ENCODE results near the gene REP15. TPM values are rescaled to one million over a fixed set of nuclear protein-coding genes. Genes with fewer than 3 reads are reported as not detected.
"Not testable (repeated sequence)": the region's sequence is repeated elsewhere in the genome, so short reads cannot be mapped to it uniquely, and the experiment has no call there.

REP15 gene, protein sequence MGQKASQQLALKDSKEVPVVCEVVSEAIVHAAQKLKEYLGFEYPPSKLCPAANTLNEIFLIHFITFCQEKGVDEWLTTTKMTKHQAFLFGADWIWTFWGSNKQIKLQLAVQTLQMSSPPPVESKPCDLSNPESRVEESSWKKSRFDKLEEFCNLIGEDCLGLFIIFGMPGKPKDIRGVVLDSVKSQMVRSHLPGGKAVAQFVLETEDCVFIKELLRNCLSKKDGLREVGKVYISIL
- polyA plus RNA-seq (2013, experiment 1 of 2) = 0.25 TPM
- not detected for polyA plus RNA-seq (2013, experiment 2 of 2)

DNA sequence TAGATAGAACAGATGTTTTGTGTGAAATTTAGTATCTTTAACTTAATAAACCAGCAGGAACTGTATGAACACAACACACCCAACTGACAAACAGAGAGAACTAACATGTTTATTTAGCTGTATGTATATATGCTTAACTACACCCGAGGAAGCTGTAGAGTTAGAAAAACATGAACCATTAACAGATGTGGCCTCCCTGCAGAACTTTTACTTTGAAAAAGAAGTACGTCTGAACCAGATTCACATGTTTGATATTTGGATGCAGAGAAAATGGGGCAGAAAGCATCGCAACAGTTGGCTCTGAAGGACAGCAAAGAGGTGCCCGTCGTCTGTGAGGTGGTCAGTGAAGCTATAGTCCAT, at the start of gene REP15:
TSS of gene REP15 (plus strand) at position 155 of the 360 bp plus-strand sequence. CDS start at position 271, 116 bp downstream.
- 94% methylated on average over 5 of the region's 5 CpGs for WGBS

DNA sequence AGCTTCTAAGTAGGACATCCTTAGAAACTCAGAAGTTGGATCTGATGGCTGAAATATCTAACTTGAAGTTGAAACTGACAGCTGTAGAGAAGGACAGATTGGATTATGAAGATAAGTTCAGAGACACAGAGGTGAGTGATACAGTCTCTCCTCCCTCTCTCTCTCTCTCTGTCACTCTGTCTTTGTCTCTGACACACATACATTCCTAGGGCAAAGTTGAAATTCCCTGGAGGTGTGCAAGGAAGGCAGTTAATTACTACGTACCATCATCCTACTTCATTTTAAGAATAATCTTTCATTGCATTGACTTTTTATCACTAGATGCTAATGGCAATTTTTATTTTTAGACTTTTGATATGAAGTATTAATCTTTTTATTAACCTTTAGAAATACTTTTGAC, 46.2 kb upstream of the REP15 start:
- WGBS = 71% methylated on average over 1 of the region's 1 CpG
- peaks cover 7% of the 10 kb centered on the region; the same call in 1 of the 2 replicates for H3K36me3 ChIP-seq (ENCODE audit: insufficient read depth, low read length)

More for the DNA sequence above, at the start of gene REP15:
- Histone ChIP-seq H3K27ac (ENCODE audit: low read depth, low read length) (no peak within 1 kb of the TSS), H3K9me3 (ENCODE audit: insufficient read depth, low read depth, low read length) (no peaks in the 10 kb centered on the region), H3K4me3 (ENCODE audit: low read length) (no peak within 1 kb of the TSS), H3K36me3 (ENCODE audit: insufficient read depth, low read length) (peaks cover 38% of the 10 kb centered on the region), H3K9ac (ENCODE audit: low read depth, low read length) (no peak within 1 kb of the TSS), H3K4me1 (ENCODE audit: insufficient read depth, low read length) (no peaks in the 10 kb centered on the region), H3K27me3 (ENCODE audit: insufficient read depth, low read length) (no peaks in the 10 kb centered on the region)

DNA sequence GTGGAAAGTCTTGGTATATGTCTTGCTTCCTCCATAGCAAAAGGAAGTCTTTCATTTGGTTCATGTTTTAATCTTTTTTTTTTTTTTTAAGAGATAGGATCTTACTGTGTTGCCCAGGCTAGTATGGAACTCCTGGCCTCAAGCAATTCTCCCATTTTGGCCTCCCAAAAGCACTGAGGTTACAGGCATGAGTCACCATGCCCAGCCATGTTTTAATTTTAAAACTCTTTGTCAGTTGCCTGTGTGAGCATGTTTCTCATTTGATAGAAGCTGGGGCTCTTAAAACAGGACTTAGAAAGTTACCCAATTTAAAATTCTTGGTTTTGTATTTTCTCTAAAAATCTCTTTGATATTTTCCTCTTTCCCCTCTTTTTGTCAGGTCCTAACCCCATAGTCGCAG, 45.0 kb upstream of the REP15 start:
- peaks cover 7% of the 10 kb centered on the region; the same call in 1 of the 2 replicates for H3K36me3 ChIP-seq (ENCODE audit: insufficient read depth, low read length)
- H3K4me1 ChIP-seq (ENCODE audit: insufficient read depth, low read length) = no peaks in the 10 kb centered on the region
- H3K27ac ChIP-seq (ENCODE audit: low read depth, low read length) = no peak overlapping the region
- no peaks in the 10 kb centered on the region for H3K9me3 ChIP-seq (ENCODE audit: insufficient read depth, low read depth, low read length)
- WGBS = 85% methylated on average over 1 of the region's 1 CpG
- no peak overlapping the region for H3K4me3 ChIP-seq (ENCODE audit: low read length)
- H3K9ac ChIP-seq (ENCODE audit: low read depth, low read length) = no peak overlapping the region
- no peaks in the 10 kb centered on the region for H3K27me3 ChIP-seq (ENCODE audit: insufficient read depth, low read length)

More for the DNA sequence above, 46.2 kb upstream of the REP15 start:
- Histone ChIP-seq H3K4me1 (ENCODE audit: insufficient read depth, low read length) (no peaks in the 10 kb centered on the region), H3K9ac (ENCODE audit: low read depth, low read length) (no peak overlapping the region), H3K9me3 (ENCODE audit: insufficient read depth, low read depth, low read length) (no peaks in the 10 kb centered on the region), H3K27me3 (ENCODE audit: insufficient read depth, low read length) (no peaks in the 10 kb centered on the region), H3K27ac (ENCODE audit: low read depth, low read length) (no peak overlapping the region), H3K4me3 (ENCODE audit: low read length) (no peak overlapping the region)

DNA sequence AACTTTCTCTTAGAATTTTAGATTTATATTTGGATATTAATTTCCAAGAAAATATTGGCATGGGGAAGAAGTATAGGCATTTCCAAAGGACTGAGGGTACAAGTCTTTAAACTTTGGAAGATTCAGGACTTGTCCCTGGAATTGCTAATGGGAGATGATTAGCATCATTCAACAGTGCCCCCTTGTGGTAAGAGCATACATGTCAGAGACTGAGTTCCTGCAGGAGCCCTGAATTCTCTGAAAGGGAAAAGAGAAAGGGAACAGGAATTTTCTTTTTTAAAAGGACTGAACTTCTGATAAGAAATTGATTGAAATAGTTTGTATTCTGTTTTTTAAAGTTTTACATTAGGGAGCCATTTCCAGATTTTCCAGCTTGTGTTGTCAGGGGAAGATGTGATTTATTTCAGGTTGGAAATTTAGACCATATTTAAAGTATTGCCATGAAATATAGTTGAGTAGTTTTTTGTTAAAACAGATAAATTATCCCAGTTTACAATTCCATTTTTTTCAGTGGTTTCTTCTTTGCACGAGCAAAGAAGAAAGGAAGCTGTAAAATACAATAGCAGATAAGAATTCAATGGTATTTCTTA, 44.0 kb upstream of the REP15 start:
- H3K36me3 ChIP-seq (ENCODE audit: insufficient read depth, low read length) = peaks cover 13% of the 10 kb centered on the region; the same call in 1 of the 2 replicates
- H3K27ac ChIP-seq (ENCODE audit: low read depth, low read length) = no peak overlapping the region
- H3K4me1 ChIP-seq (ENCODE audit: insufficient read depth, low read length) = no peaks in the 10 kb centered on the region
- WGBS = no CpG with 5 or more reads among the region's 1 CpG
- no peak overlapping the region for H3K9ac ChIP-seq (ENCODE audit: low read depth, low read length)
- no peaks in the 10 kb centered on the region for H3K27me3 ChIP-seq (ENCODE audit: insufficient read depth, low read length)
- H3K9me3 ChIP-seq (ENCODE audit: insufficient read depth, low read depth, low read length) = no peaks in the 10 kb centered on the region
- no peak overlapping the region for H3K4me3 ChIP-seq (ENCODE audit: low read length)

DNA sequence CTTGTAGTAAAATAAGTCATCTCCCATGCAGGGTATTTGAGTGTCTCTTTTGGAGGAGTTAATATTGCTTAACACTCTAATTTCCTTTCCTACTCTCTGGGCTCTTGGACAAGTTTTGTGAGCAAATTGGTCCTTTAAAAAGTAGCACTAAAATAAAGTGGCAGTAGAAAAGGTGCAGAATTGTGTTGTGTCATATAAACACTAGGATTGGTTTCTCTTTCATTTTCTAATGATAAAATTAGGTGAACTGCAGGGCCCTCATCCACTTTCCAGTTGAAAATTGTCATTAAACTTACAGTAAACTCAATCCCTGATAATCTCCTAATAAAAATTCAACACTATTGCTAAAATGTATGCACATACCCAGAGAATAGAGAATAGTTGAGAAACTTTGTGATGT, 42.6 kb upstream of the REP15 start:
- no peaks in the 10 kb centered on the region for H3K9me3 ChIP-seq (ENCODE audit: insufficient read depth, low read depth, low read length)
- no peak overlapping the region for H3K27ac ChIP-seq (ENCODE audit: low read depth, low read length)
- no peak overlapping the region for H3K9ac ChIP-seq (ENCODE audit: low read depth, low read length)
- H3K4me3 ChIP-seq (ENCODE audit: low read length) = no peak overlapping the region
- H3K27me3 ChIP-seq (ENCODE audit: insufficient read depth, low read length) = no peaks in the 10 kb centered on the region
- no peaks in the 10 kb centered on the region for H3K4me1 ChIP-seq (ENCODE audit: insufficient read depth, low read length)
- peaks cover 17% of the 10 kb centered on the region; the same call in 1 of the 2 replicates for H3K36me3 ChIP-seq (ENCODE audit: insufficient read depth, low read length)

DNA sequence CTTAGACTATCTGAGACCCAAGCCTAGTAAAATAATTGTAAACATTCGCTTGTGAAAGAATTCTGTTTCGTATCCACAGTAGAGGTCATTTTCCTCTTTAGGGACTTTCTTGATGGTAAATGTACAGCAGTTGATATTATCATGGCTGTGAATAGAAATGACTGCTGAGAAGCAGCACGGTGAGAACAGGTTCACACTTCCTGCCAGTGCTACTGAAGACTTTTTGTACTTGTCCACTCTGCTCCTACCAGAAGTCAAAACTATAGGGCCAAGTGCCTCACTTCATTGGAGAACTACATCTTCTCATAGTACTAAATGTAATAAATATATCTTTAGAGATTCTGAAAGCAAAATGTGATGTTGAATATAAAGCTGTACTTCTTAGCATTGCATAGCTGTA, 40.8 kb upstream of the REP15 start:
- H3K4me1 ChIP-seq (ENCODE audit: insufficient read depth, low read length); H3K9me3 ChIP-seq (ENCODE audit: insufficient read depth, low read depth, low read length); H3K9ac ChIP-seq (ENCODE audit: low read depth, low read length); H3K4me3 ChIP-seq (ENCODE audit: low read length); H3K27me3 ChIP-seq (ENCODE audit: insufficient read depth, low read length); H3K27ac ChIP-seq (ENCODE audit: low read depth, low read length): not testable (repeated sequence)
- peaks cover 17% of the 10 kb centered on the region; the same call in 1 of the 2 replicates for H3K36me3 ChIP-seq (ENCODE audit: insufficient read depth, low read length)
- 92% methylated on average over 3 of the region's 3 CpGs for WGBS

DNA sequence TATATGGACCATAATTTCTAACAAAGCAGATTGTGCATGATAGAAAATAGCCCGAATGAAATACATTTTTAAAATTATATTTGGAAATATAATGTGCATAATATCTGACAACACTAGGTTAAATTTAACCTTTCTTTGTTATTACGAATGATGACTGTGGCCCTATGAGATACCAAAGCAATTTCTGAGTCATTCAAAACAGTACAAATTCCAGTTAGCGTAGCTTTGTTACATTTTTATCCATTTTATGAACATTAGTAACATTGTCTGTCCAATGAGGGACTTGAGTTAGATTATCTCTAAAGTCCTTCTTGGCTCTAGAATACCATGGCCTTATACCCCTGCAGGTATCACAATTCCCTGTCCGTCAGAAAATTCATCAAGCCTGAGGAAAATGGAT, 39.0 kb upstream of the REP15 start:
- Histone ChIP-seq H3K36me3 (ENCODE audit: insufficient read depth, low read length) (peaks cover 24% of the 10 kb centered on the region; the same call in 1 of the 2 replicates), H3K9me3 (ENCODE audit: insufficient read depth, low read depth, low read length) (no peaks in the 10 kb centered on the region), H3K27ac (ENCODE audit: low read depth, low read length) (no peak overlapping the region), H3K27me3 (ENCODE audit: insufficient read depth, low read length) (no peaks in the 10 kb centered on the region), H3K4me3 (ENCODE audit: low read length) (no peak overlapping the region), H3K4me1 (ENCODE audit: insufficient read depth, low read length) (no peaks in the 10 kb centered on the region), H3K9ac (ENCODE audit: low read depth, low read length) (no peak overlapping the region)
- WGBS = 97% methylated on average over 3 of the region's 4 CpGs

DNA sequence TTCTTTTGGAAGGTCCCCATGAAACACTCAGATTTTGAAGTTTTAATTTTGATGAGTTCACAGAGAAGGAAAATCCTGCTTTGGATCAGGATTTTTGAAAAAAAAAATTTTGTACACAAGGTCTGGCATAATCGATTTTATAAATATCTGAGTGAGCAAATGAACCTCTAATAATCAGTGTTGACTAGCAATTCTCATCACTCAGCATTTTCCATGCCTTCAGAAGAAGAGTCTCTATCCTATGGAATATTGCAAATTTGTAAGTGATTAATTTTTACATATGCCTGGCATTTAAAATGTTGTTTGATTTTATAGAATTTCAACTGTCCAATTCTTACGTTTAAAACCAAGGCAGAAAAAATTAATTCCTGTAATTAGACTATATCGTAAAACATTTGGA, 30.5 kb upstream of the REP15 start:
- H3K27ac ChIP-seq (ENCODE audit: low read depth, low read length) = no peak overlapping the region
- H3K9me3 ChIP-seq (ENCODE audit: insufficient read depth, low read depth, low read length) = no peaks in the 10 kb centered on the region
- no peak overlapping the region for H3K4me3 ChIP-seq (ENCODE audit: low read length)
- no peaks in the 10 kb centered on the region for H3K4me1 ChIP-seq (ENCODE audit: insufficient read depth, low read length)
- no peak overlapping the region for H3K9ac ChIP-seq (ENCODE audit: low read depth, low read length)
- H3K27me3 ChIP-seq (ENCODE audit: insufficient read depth, low read length) = no peaks in the 10 kb centered on the region
- WGBS = 100% methylated on average over 3 of the region's 3 CpGs
- H3K36me3 ChIP-seq (ENCODE audit: insufficient read depth, low read length) = peaks cover 38% of the 10 kb centered on the region

DNA sequence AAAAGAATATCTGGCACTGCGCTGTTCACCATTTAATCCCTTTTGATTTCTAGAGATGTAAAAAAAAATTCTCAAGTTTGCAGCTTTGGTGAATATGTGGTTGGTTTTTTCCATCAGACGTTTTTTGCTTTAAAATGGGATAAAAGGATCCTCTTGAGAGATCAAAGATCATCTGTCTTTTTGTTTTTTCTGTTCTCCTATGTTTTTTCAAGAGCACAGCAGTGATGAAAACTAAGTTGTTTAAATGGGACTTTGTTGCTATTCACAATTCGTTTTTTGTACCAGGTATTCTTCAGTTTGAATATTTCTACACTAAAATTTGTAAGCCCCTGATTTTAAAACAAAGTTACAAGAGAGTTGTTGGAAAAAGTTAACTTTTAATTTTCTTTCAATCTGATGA, 29.7 kb upstream of the REP15 start:
- no peak overlapping the region for H3K9ac ChIP-seq (ENCODE audit: low read depth, low read length)
- H3K4me1 ChIP-seq (ENCODE audit: insufficient read depth, low read length) = no peaks in the 10 kb centered on the region
- H3K27me3 ChIP-seq (ENCODE audit: insufficient read depth, low read length) = no peaks in the 10 kb centered on the region
- no peaks in the 10 kb centered on the region for H3K9me3 ChIP-seq (ENCODE audit: insufficient read depth, low read depth, low read length)
- H3K27ac ChIP-seq (ENCODE audit: low read depth, low read length) = no peak overlapping the region
- WGBS = 46% methylated on average over 2 of the region's 3 CpGs
- H3K4me3 ChIP-seq (ENCODE audit: low read length) = no peak overlapping the region
- peaks cover 30% of the 10 kb centered on the region for H3K36me3 ChIP-seq (ENCODE audit: insufficient read depth, low read length)

DNA sequence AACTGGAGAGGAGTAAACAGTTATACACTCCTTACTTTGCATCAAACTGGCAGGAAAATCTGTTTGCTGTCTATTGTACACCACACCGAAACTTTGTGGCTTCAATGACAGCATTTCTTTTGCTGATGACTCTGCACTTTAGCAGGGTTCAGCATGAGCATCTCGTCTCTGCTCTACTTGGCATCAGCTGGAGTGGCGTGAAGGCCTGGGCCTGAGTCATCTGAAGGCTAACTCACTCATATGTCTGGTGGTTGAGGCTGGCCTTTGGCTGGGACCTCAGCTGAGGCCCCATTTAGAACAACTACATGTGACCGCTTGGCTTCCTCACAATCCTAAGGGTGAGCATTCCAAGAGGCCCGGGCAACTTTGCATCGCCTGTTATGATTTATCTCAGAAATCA, 28.7 kb upstream of the REP15 start:
- Histone ChIP-seq H3K9ac (ENCODE audit: low read depth, low read length) (no peak overlapping the region), H3K4me1 (ENCODE audit: insufficient read depth, low read length) (no peaks in the 10 kb centered on the region), H3K9me3 (ENCODE audit: insufficient read depth, low read depth, low read length) (no peaks in the 10 kb centered on the region), H3K36me3 (ENCODE audit: insufficient read depth, low read length) (peaks cover 29% of the 10 kb centered on the region), H3K27ac (ENCODE audit: low read depth, low read length) (no peak overlapping the region), H3K4me3 (ENCODE audit: low read length) (no peak overlapping the region), H3K27me3 (ENCODE audit: insufficient read depth, low read length) (no peaks in the 10 kb centered on the region)
- WGBS = 97% methylated on average over 6 of the region's 6 CpGs

DNA sequence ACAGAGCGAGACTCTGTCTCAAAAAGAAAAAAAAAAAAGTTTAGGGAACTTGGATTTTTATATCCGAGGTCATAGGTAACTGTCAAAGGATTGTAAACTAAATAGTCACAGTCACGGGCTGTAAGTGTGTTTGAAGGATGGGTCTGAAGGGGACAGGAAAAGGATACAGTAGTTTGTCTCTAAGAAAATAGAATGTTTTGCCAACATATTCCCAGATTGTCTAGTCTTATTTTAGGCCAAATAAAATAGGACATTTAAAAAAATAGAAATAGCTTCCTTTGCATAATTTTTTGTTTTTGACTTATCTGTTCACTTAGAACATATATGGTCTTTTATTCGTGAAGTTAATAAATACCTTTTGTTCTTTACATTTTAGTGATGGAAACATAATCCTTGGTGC, 24.2 kb upstream of the REP15 start:
- Histone ChIP-seq H3K27ac (ENCODE audit: low read depth, low read length) (no peak overlapping the region), H3K4me1 (ENCODE audit: insufficient read depth, low read length) (no peaks in the 10 kb centered on the region), H3K27me3 (ENCODE audit: insufficient read depth, low read length) (no peaks in the 10 kb centered on the region), H3K36me3 (ENCODE audit: insufficient read depth, low read length) (peaks cover 22% of the 10 kb centered on the region), H3K9ac (ENCODE audit: low read depth, low read length) (no peak overlapping the region), H3K9me3 (ENCODE audit: insufficient read depth, low read depth, low read length) (no peaks in the 10 kb centered on the region), H3K4me3 (ENCODE audit: low read length) (no peak overlapping the region)
- WGBS = 92% methylated on average over 3 of the region's 4 CpGs
